Measurements from ENCODE around the gene NOM1.

DNA sequence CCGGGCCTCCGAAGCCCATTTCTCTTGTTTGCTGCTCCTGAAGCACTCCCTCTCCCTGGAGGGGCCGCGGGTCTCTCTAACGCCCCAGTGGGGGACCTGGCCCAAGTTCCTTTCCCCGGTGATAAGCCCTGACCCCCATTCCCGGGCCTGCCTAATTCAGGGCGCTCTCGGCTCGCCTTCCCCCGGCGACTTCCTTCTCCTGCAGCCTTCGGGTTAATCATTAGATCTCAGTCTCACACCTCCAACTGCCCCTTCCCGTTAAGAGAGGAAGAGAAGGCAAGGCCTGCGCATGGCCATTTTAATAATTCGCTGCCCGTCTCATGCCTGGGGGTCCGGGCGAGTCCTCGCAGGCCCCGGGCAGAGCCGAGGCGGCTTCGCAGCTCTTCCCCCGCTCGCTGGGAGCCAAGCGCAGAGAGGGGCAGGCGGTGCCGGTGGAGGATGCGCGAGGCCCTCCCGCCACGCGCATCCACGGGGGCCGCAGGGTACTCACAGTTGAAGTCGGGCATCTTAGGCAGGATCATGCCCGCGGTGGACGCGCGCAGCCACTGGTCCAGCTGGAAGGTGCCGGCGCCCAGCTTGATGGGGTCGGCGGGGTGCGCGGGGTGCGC is 59.8 kb downstream of the NOM1 start:
- no peak for TF ChIP-seq CTCF (IDR thresholded peaks at IDR 0.05; ENCODE audit: poor library complexity)
- peak; percentile 71 for TF ChIP-seq EZH2phosphoT487 (IDR thresholded peaks at IDR 0.05; ENCODE audit: low read depth, severe bottlenecking, unreplicated experiment)

Measured in hepatocyte (in vitro differentiated cells).